Activated CD4-positive, alpha-beta T cell treated with anti-CD3 and anti-CD28 coated beads, Interleukin-2, amount 50 U/mL, for 1 hour (primary cell): ENCODE results near the gene SGSM1.
"Not testable (repeated sequence)": the region's sequence is repeated elsewhere in the genome, so short reads cannot be mapped to it uniquely, and the experiment has no call there.

Experiments used
- DNase-seq: peaks from one replicate; pipeline ENCODE4 v3.0.0-alpha.2; 2020

The SGSM1 gene

GRCh38 chr22:24845041-24845898 is 39.3 kb downstream of the SGSM1 start:
- no peak for DNase-seq

DNA sequence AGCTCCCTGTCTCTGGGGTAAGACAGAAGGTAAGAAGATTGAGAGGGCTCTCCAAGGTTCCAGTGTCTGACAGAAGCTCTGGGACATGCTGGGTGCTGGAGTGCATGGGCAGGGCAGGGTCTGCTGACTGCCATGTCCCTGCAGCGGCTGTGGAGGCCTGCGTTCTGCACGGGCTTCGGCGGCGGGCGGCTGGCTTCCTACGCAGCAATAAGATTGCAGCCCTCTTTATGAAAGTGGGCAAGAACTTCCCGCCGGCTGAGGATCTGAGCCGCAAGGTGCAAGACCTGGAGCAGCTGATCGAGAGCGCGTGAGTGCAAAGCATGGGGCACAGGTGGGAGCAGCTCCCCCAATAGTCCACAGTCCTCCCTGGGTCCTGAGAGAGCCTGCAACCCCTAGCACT is 41.5 kb downstream of the SGSM1 start:
- DNase-seq, result no peak

GRCh38 chr22:24848559-24849168 is 42.7 kb downstream of the SGSM1 start:
- DNase-seq, result no peak

- no peak for DNase-seq
These were observed 49.8 kb downstream of the SGSM1 start for GRCh38 chr22:24855794-24856193.

- no peak for DNase-seq
These were observed 51.6 kb downstream of the SGSM1 start for GRCh38 chr22:24857576-24857975.

DNA sequence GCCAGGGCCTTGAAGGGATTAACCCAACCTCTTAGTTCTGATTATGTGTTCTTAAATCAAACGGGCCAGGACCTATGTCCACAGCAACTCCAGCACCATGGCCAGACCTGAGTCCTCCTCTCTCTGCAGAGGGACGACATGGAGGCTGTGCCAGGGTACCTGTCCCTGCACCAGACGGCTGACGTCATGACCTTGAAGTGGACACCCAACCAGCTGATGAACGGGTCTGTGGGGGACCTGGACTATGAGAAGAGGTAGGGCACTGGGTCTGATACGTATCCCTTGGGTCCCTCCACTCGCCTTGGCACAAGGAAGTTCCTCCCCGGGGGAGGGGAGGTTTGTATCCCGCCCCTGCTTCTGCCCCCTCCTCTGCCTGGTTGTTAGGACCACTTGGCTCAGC is 53.6 kb downstream of the SGSM1 start:
- DNase-seq, result no peak

DNA sequence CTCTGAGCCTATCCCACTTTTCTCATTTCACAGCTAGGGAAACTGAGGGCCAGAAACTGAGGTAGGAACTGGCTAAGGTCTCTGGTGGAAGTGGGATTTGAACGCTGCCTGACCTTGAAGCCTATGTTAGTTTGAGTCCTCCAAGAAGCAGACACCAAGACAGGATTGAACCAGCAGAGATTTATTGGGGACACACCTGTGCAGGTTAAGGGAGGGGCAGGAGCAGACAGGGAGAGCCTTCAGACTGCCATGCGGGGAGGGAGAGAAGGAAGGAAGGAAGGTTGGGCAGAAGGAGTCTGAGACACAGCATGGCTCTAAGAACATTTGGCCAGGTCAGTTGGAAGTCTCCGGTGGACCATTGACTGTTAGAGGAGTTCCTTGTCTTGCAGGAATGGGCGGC is 59.5 kb downstream of the SGSM1 start:
- DNase-seq, result no peak

- DNase-seq, result no peak
These were observed 61.5 kb downstream of the SGSM1 start for GRCh38 chr22:24867323-24868022.

- DNase-seq, result no peak
These were observed 63.0 kb downstream of the SGSM1 start for GRCh38 chr22:24868979-24869378.

GRCh38 chr22:24871611-24872205 is 65.7 kb downstream of the SGSM1 start:
- no peak for DNase-seq

DNA sequence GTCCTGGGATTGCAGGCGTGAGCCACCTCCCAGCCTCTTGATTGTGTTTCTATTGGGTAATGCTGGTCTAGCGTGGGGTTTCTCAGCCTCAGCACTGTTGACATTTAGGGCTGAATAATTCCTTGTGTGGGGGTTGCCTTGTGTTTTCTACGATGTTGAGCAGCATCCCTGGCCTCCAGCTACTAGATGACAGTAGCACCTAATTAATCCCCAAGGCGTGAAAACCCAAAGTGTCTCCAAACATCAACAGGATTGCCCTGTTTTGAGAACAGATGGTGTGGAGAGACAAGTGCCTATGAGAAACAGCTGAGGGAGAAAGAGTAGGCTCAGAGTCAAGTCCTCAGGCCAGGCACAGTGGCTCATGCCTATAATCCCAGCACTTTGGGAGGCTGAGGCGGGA is 67.2 kb downstream of the SGSM1 start:
- DNase-seq, result no peak

GRCh38 chr22:24875862-24876506 is 70.0 kb downstream of the SGSM1 start:
- peak; percentile 3 for DNase-seq

DNA sequence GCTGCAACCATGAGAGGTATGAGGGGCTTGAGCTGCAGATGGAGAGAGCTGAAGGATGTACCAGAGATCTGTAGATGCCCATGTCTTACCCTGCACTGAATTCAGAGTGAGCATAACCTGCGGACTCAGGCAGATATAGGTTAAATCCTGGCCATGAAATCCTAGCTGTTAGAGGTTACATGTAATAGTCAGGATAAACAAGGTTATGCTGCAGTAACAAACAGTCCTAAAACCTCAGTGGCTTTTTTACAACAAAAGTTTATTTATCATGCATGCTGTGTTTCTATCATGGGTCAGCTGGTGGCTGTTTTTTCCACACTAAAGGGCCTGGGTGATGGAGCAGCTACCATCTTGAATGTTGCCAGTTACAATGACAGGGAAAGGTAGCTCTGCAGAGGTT is 70.7 kb downstream of the SGSM1 start:
- DNase-seq, result no peak

DNA sequence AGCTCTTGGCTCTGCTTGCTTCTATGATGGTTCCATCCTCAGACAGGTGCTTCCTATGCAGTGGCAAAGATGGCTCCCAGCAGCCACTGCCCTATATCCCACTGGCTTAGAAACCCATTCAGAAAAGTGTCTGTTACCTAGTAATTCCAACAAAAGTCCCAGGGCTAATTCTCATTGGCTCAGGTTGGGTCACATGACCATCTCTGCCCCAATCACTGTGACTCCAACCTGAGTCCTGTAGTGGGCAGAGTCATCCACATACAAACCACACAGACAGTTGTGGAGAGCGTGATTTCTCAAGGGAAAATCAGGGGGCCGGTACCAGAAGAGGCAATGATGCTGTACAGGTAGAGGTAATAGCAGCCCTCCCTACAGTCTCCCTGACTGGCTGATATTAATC is 73.0 kb downstream of the SGSM1 start:
- no peak for DNase-seq

- no peak for DNase-seq
These were observed 77.4 kb downstream of the SGSM1 start for GRCh38 chr22:24883432-24883831.

DNA sequence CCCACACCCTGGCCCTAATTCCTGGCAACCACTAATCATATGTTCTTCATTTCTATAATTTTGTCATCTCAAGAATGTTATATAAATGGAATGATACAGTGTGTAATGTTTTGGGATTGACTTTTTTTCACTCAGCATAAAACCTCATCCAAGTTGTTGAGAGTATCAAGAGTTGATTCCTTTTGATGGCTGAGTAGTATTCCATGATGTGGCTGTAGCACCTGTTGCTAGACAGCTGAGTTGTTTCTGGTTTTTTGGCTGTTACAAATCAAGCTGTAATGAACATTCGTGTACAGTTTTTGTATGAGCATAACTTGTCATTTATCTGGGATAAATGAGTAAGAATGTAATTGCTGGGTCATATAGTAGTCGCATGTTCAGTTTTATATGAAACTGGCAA is 81.2 kb downstream of the SGSM1 start:
- no peak for DNase-seq

DNA sequence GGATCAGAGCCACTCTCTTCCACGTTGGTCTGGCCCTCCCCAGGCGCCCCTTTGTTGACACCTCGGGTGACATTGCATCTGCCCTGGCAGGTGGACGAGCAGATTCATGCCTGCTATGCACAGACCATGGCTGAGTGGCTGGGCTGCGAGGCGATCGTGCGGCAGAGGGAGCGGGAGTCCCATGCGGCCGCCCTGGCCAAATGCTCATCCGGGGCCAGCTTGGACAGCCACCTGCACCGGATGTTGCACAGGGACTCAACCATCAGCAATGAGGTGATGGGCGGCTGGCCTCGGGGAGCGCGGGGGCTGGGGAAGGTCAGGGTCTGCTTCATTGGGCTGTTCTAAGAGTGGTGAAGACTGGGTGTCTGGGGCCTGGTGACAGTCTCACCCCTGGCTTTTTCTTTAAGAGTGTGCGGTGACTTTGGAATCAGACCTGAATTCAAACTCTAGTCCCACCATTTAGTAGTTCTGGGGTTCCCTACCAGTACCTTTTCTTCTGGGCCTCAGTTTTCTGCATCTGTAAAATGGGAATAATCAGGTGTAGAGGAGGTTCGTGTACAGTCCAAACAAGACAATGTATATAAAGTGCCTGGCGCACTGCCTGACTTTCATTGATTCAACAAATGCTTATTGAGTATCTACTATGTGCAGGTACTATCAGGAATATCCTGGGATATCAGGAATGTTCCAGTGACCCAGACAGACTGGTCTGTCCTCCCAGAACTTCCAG is 87.5 kb downstream of the SGSM1 start:
- DNase-seq, result no peak

DNA sequence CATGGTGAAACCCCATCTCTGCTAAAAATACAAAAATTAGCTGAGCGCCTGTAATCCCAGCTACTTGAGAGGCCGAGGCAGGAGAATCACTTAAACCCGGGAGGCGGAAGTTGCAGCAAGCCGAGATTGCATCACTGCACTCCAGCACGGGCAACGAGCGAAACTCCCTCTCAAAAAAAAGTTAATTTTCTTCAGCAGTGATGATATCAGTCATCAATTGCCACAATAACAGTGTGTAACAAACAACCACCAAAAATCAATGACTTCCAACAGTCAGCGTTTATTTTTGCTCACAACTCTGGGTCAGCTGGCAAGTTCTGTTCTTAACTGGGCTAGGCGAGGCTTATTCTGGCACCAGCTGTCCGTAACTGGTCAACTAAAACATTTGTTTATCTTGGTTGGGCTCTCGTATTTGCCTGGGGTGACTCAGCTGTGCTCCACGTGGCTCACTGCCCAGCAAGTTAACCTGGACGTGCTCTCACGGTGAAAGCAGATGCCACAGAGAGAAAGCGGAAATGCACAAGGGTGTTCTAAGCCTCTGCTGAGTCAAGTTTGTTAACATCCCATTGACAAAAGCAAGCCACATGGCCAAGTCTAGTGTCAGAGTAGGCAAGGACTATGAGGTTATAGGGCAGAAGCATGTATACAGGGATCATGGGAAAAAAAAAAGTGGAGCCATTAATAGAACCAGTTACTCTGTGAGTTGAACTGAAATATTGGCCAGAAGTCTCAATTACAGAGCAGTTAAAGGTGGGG is 88.4 kb downstream of the SGSM1 start:
- DNase-seq, result no peak

GRCh38 chr22:24894998-24895397 is 89.0 kb downstream of the SGSM1 start:
- no peak for DNase-seq

- DNase-seq, result no peak
These were observed 95.4 kb downstream of the SGSM1 start for GRCh38 chr22:24901448-24901847.

- DNase-seq, result no peak
These were observed 99.9 kb downstream of the SGSM1 start for GRCh38 chr22:24905909-24906308.

DNA sequence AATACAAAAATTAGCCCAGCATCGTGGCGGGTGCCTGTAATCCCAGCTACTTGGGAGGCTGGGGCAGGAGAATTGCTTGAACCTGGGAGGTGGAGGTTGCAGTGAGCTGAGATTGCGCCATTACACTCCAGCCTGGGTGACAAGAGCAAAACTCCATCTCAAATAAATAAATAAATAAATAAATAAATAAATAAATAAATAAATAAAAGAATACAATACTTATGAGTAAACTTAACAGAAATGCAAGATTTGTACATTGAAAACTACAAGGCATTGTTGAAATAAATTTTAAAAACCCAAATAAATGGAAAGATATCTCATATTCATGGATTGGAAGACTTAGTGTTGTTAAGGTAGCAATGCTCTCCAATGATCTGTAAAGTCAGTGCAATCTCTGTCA is 101.1 kb downstream of the SGSM1 start:
- not testable (repeated sequence) for DNase-seq
